UCSD-AML1 (cell line): ENCODE data around the gene AHDC1.

Experiments
- DNase-seq: peaks from one replicate; lab custom pipeline; 2025; ENCODE audit not compliant: unreplicated experiment; lab: John Stamatoyannopoulos, UW

Gene AHDC1

GRCh38 chr1:27583479-27583878, 20.5 kb downstream of the AHDC1 start:
- DNase-seq: no peak

GRCh38 chr1:27581823-27582243, 22.1 kb downstream of the AHDC1 start:
- no peak for DNase-seq

GRCh38 chr1:27577504-27578188, 26.3 kb downstream of the AHDC1 start:
- DNase-seq: peak; percentile 70

- no peak for DNase-seq
Measured at GRCh38 chr1:27576806-27577227, 27.1 kb downstream of the AHDC1 start.

- DNase-seq: no peak
Measured at GRCh38 chr1:27575840-27576331, 28.1 kb downstream of the AHDC1 start.

GRCh38 chr1:27574871-27575831, 28.8 kb downstream of the AHDC1 start:
- no peak for DNase-seq

GRCh38 chr1:27574001-27574781, 29.8 kb downstream of the AHDC1 start:
- no peak for DNase-seq

- DNase-seq: no peak
Measured at GRCh38 chr1:27572679-27573426, 31.1 kb downstream of the AHDC1 start.

GRCh38 chr1:27572019-27572678, 31.8 kb downstream of the AHDC1 start:
- DNase-seq: no peak

- no peak for DNase-seq
Measured at GRCh38 chr1:27571439-27572018, 32.4 kb downstream of the AHDC1 start.

- no peak for DNase-seq
Measured at GRCh38 chr1:27570784-27571183, 33.2 kb downstream of the AHDC1 start.

- DNase-seq: no peak
Measured at GRCh38 chr1:27570356-27570755, 33.6 kb downstream of the AHDC1 start.

GRCh38 chr1:27569506-27570291, 34.2 kb downstream of the AHDC1 start:
- no peak for DNase-seq

GRCh38 chr1:27569088-27569460, 34.9 kb downstream of the AHDC1 start:
- DNase-seq: no peak

- DNase-seq: peak; percentile 97
Measured at GRCh38 chr1:27568300-27569087, 35.5 kb downstream of the AHDC1 start.

GRCh38 chr1:27567971-27568299, 36.0 kb downstream of the AHDC1 start:
- no peak for DNase-seq

GRCh38 chr1:27567146-27567526, 36.8 kb downstream of the AHDC1 start:
- no peak for DNase-seq

- DNase-seq: no peak
Measured at GRCh38 chr1:27566462-27567145, 37.3 kb downstream of the AHDC1 start.
